ENCODE results near the gene CADM1.

DNA sequence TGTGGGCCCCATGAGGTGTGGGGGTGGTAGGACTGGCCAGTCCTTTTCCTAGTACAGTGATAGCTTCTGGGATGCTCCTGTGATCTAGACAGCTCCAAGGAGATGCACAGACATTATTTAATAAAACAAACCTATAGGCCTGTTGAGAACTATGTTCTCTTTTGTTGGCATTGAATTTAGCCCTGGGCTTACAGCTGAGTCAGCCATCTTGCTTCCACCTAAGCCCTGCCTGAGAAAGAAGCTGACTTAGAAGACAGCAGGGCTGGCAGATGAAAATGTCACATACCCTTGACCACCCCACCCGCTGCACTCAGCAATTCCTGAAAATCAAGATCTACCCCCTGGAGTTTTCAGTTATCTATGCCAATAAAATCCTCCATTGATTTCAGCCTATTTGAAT is 353.2 kb downstream of the CADM1 start:
- TF ChIP-seq, protein P1, sequence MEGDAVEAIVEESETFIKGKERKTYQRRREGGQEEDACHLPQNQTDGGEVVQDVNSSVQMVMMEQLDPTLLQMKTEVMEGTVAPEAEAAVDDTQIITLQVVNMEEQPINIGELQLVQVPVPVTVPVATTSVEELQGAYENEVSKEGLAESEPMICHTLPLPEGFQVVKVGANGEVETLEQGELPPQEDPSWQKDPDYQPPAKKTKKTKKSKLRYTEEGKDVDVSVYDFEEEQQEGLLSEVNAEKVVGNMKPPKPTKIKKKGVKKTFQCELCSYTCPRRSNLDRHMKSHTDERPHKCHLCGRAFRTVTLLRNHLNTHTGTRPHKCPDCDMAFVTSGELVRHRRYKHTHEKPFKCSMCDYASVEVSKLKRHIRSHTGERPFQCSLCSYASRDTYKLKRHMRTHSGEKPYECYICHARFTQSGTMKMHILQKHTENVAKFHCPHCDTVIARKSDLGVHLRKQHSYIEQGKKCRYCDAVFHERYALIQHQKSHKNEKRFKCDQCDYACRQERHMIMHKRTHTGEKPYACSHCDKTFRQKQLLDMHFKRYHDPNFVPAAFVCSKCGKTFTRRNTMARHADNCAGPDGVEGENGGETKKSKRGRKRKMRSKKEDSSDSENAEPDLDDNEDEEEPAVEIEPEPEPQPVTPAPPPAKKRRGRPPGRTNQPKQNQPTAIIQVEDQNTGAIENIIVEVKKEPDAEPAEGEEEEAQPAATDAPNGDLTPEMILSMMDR (conservative IDR thresholded peaks at IDR 0.05; ENCODE audit: low read depth, low read length): no peak
- no peak for TF ChIP-seq EZH2 (IDR thresholded peaks at IDR 0.05; ENCODE audit: borderline replicate concordance, low read depth, low read length, poor library complexity, severe bottlenecking)
